ENCODE results near the gene OBI1.

OBI1 gene

GRCh38 chr13:78576261-78576660 is 82.7 kb downstream of the OBI1 start:
- DNase-seq (ENCODE audit: low read depth) = no peak

- no peak for DNase-seq (ENCODE audit: low read depth)
Observed at GRCh38 chr13:78572459-78572858, 86.5 kb downstream of the OBI1 start.

DNA sequence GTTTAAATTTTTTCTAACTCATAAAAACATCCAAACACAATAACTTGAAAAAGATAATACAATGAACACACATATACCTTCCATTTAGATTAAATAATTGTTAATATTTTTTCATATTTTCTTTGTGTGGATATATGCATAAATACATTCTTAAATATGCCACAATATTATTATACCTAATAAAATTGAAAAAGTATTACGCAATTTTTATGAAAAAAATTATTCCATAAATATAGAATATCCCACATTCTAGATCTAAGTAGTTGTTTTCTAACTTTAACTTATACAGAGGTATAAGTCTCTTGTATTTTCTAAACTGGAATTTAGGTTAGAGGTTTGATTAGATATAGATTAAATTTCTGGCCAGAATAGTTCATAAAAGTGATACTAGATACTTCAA is 89.9 kb downstream of the OBI1 start:
- no peak for DNase-seq (ENCODE audit: low read depth)

DNA sequence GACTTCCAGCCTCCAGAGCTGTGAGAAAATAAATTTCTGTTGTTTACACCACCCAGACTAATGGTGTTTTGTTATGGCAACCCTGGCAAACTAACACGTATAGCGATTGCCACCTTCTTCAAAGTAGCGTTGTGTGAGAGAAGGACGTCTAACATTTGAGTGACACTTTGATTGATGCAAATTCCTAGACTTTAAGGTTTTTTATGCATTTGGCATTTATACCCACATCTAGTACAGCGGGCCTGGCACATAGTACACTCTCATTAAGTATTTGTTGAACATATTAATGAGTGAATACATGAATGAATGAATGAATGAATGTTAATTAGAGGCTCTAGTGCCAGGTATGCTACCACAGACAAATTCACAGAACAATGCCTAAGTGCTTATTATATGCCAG is 92.3 kb downstream of the OBI1 start:
- DNase-seq (ENCODE audit: low read depth) = no peak

Measured in activated T-cell treated with anti-CD3 and anti-CD28 coated beads for 24 hours (primary cell).